GM19468 (cell line): Measurements from ENCODE around the gene CCSER2.
"Not testable (repeated sequence)": the region's sequence is repeated elsewhere in the genome, so short reads cannot be mapped to it uniquely, and the experiment has no call there.

Source experiments
- ATAC-seq: cut with Tn5 transposase; IDR thresholded peaks from one replicate; pipeline ENCODE4 v1.9.1; 2021; ENCODE audit warnings: mild to moderate bottlenecking, moderate library complexity, moderate number of reproducible peaks; ENCODE audit not compliant: unreplicated experiment; ENCODE audit errors: extremely low read depth

Gene CCSER2

GRCh38 chr10:84375881-84376280 lies 47.5 kb downstream of the CCSER2 start:
- no peak for ATAC-seq

GRCh38 chr10:84388148-84388547 lies 59.8 kb downstream of the CCSER2 start:
- ATAC-seq: no peak

GRCh38 chr10:84390364-84390763 lies 62.0 kb downstream of the CCSER2 start:
- no peak for ATAC-seq

GRCh38 chr10:84391326-84391725 lies 62.9 kb downstream of the CCSER2 start:
- ATAC-seq: no peak

- no peak for ATAC-seq
These were observed 63.8 kb downstream of the CCSER2 start for GRCh38 chr10:84392181-84392580.

- no peak for ATAC-seq
These were observed 67.2 kb downstream of the CCSER2 start for GRCh38 chr10:84395581-84395980.

GRCh38 chr10:84397735-84398144 lies 69.4 kb downstream of the CCSER2 start:
- no peak for ATAC-seq

GRCh38 chr10:84398696-84399095 lies 70.3 kb downstream of the CCSER2 start:
- no peak for ATAC-seq

- ATAC-seq: no peak
These were observed 73.6 kb downstream of the CCSER2 start for GRCh38 chr10:84401854-84402611.

- ATAC-seq: no peak
These were observed 76.4 kb downstream of the CCSER2 start for GRCh38 chr10:84404783-84405182.

- ATAC-seq: no peak
These were observed 77.3 kb downstream of the CCSER2 start for GRCh38 chr10:84405662-84406061.

GRCh38 chr10:84406561-84406960 lies 78.2 kb downstream of the CCSER2 start:
- no peak for ATAC-seq

- no peak for ATAC-seq
These were observed 79.1 kb downstream of the CCSER2 start for GRCh38 chr10:84407388-84408049.

- ATAC-seq: no peak
These were observed 84.1 kb downstream of the CCSER2 start for GRCh38 chr10:84412482-84412881.

GRCh38 chr10:84414110-84414509 lies 85.7 kb downstream of the CCSER2 start:
- ATAC-seq: not testable (repeated sequence)

GRCh38 chr10:84415539-84416244 lies 87.3 kb downstream of the CCSER2 start:
- no peak for ATAC-seq

- ATAC-seq: no peak
These were observed 87.8 kb downstream of the CCSER2 start for GRCh38 chr10:84416245-84416555.

- ATAC-seq: no peak
These were observed 95.3 kb downstream of the CCSER2 start for GRCh38 chr10:84423719-84424118.

- peak; percentile 54 for ATAC-seq
These were observed 96.4 kb downstream of the CCSER2 start for GRCh38 chr10:84424731-84425167.

- no peak for ATAC-seq
These were observed 99.7 kb downstream of the CCSER2 start for GRCh38 chr10:84427903-84428650.

- no peak for ATAC-seq
These were observed 100.3 kb downstream of the CCSER2 start for GRCh38 chr10:84428711-84429110.
